ENCODE results near the gene C1orf115. TPM values are rescaled to one million over a fixed set of nuclear protein-coding genes. Genes with fewer than 3 reads are reported as not detected.
"Not testable (repeated sequence)": the region's sequence is repeated elsewhere in the genome, so short reads cannot be mapped to it uniquely, and the experiment has no call there.

Gene C1orf115
- total RNA-seq, 1 donor from 2014 or later: 6.7 TPM

DNA sequence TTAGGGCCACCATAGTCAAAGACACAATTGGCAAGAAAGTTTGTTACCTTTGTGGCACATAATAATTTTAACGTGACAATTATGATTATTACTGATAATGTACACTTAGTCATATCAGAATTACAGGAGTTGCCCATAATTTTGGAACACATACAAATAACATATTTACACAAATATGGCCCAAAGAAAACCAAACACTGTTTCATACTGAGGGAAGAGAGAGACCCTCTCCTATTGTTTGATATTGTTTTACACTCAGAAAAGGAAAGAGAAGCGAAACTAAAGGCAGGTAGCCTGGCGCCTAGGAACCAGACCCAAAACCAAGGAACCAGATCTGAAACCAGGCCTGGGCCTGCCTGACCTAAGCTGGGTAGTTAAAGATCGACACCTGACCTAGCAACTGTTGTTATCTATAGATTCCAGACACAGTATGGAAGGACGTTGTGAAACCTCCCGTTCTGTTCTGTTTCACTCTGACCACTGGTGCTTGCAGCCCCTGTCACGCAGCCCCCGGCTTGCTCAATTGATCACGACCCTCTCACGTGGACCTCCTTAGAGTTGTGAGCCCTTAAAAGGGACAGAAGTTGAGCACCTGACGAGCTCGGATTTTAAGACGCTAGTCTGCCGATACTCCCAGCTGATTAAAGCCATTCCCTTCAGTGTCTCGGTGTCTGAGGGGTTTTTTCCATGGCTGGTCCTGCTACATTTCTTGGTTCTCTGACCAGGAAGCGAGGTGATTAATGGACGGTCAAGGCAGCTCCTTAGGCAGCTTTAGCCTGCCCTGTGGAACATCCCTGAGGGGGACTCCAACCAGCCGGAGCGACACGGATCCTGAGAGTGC lies 27.9 kb downstream of the C1orf115 start:
- TF ChIP-seq, protein P1, sequence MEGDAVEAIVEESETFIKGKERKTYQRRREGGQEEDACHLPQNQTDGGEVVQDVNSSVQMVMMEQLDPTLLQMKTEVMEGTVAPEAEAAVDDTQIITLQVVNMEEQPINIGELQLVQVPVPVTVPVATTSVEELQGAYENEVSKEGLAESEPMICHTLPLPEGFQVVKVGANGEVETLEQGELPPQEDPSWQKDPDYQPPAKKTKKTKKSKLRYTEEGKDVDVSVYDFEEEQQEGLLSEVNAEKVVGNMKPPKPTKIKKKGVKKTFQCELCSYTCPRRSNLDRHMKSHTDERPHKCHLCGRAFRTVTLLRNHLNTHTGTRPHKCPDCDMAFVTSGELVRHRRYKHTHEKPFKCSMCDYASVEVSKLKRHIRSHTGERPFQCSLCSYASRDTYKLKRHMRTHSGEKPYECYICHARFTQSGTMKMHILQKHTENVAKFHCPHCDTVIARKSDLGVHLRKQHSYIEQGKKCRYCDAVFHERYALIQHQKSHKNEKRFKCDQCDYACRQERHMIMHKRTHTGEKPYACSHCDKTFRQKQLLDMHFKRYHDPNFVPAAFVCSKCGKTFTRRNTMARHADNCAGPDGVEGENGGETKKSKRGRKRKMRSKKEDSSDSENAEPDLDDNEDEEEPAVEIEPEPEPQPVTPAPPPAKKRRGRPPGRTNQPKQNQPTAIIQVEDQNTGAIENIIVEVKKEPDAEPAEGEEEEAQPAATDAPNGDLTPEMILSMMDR (conservative IDR thresholded peaks at IDR 0.05; ENCODE audit: low read depth, low read length): no peak
- DNase-seq (ENCODE audit: low read depth): no peak
- H3K4me3 ChIP-seq (ENCODE audit: low read depth, low read length): no peak overlapping the region

DNA sequence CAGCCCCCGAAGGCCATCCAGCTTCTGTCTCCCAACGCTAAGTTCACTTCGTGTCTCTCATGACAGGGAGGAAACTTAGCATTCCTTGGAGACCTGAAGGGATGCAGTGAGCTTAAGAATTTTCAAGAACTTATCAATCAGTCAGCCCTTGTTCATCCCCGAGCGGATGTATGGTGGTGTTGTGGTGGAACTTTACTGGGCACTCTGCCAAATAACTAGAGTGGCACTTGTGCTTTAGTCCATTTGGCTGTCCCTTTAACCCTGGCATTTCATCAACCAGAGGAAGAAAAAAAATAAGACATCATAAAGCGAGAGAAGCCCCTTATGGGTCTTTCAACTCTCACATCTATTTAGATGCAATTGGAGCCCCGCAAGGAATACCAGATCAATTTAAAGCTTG lies 31.1 kb downstream of the C1orf115 start:
- H3K4me3 ChIP-seq (ENCODE audit: low read depth, low read length); DNase-seq (ENCODE audit: low read depth): not testable (repeated sequence)

DNA sequence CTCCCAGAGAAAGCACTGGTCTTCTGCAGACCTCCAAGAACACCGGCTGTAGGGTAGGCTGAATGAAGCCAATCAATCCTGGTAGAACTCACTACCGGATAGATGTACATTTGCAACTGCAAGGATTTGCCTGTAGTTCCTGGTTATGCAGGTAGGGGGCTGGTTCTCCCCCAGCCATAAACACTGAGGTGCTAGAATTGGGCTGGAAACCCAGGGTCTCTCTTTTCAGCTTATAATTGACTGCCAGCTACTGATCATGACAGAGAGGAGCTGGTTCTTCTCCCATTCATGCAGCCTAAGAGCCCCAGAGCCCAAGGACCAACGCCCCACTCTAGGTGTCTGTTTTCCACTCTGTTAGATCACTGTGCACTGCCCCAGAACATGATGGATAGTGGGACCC lies 36.5 kb downstream of the C1orf115 start:
- H3K4me3 ChIP-seq (ENCODE audit: low read depth, low read length): no peak overlapping the region
- DNase-seq (ENCODE audit: low read depth): no peak
- TF ChIP-seq, protein P1 (conservative IDR thresholded peaks at IDR 0.05; ENCODE audit: low read depth, low read length): peak; percentile 46

DNA sequence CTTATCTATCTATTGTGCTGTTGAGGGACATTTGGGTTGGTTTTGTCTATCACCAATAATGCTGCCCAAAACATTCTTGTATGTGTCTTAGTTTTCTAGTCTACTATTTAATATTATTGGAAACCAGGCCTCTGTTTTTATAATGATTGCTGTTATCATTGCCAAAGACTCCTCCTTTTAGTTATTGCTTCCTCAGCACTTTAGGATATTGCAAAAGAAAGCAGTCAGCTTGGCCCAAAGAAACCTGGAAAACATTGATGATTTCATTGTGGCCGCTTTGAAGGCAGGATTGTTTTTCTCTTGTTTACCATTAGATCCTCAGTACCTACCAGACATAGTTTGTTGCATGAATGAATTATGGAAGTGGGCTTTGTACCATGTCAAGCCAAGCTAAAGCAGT lies 37.4 kb downstream of the C1orf115 start:
- TF ChIP-seq, protein P1 (conservative IDR thresholded peaks at IDR 0.05; ENCODE audit: low read depth, low read length): no peak
- H3K4me3 ChIP-seq (ENCODE audit: low read depth, low read length): no peak overlapping the region
- DNase-seq (ENCODE audit: low read depth): no peak

DNA sequence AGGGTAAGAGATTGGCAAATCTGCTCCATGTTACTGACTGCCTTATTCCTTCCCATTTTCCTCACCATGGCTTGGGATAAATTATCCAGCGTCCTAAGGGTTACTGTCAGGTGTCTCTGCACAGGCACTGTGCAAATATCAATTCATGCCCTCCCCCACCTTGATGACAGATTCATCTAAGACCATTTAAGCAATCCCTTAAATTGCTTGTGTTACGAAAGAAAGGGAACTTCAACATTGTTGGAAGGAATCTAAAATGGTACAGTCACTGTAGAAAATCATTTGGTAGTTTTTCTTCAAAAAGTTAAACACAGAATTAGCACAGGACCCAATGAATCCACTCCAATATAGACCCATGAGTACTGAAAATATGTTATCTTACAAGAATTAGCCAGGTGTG lies 40.3 kb downstream of the C1orf115 start:
- DNase-seq (ENCODE audit: low read depth): no peak
- no peak overlapping the region for H3K4me3 ChIP-seq (ENCODE audit: low read depth, low read length)
- TF ChIP-seq, protein P1 (conservative IDR thresholded peaks at IDR 0.05; ENCODE audit: low read depth, low read length): no peak

DNA sequence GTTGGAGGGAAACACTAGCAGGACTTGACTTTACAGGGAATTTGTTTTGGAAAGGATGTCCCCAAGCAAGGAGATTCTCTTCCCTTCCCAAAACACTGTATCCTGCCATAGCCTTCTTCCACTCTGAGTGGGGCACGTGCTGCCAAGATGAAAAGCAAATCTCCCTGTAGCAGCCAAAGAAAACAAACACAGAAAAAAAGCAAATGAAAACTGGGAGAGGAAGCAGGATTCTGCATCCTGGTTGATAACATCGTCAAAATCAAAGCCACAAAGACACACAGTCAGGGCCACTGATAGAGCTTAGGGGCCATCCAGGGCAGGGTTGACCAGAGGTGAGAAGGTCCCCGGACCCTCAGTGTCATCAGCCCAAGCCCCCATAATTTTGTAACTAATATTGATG lies 42.0 kb downstream of the C1orf115 start:
- no peak overlapping the region for H3K4me3 ChIP-seq (ENCODE audit: low read depth, low read length)
- TF ChIP-seq, protein P1 (conservative IDR thresholded peaks at IDR 0.05; ENCODE audit: low read depth, low read length): no peak
- DNase-seq (ENCODE audit: low read depth): no peak

DNA sequence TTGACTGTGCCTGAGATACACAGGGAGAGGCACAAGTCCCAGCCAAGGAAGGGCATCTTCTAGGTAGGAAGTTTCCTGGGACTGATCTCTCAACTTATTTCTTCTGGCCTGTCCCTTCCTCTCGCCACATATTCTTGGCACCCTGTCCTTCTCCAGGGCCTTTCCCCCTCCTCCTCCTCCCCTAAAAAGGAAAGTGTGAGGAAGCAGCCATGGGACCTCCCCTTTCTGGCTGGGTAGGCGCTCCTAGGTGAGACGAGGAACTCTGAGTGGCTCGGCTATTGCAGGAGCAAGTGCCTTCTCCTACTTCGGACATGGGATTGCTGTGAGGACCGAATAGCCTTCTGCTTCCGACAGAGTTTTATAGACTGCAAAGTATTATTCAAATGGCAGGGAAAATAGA lies 42.5 kb downstream of the C1orf115 start:
- H3K4me3 ChIP-seq (ENCODE audit: low read depth, low read length): peak overlapping the region; percentile 29
- DNase-seq (ENCODE audit: low read depth): no peak
- TF ChIP-seq, protein P1 (conservative IDR thresholded peaks at IDR 0.05; ENCODE audit: low read depth, low read length): no peak
